ENCODE data around the gene BIRC7.

DNA sequence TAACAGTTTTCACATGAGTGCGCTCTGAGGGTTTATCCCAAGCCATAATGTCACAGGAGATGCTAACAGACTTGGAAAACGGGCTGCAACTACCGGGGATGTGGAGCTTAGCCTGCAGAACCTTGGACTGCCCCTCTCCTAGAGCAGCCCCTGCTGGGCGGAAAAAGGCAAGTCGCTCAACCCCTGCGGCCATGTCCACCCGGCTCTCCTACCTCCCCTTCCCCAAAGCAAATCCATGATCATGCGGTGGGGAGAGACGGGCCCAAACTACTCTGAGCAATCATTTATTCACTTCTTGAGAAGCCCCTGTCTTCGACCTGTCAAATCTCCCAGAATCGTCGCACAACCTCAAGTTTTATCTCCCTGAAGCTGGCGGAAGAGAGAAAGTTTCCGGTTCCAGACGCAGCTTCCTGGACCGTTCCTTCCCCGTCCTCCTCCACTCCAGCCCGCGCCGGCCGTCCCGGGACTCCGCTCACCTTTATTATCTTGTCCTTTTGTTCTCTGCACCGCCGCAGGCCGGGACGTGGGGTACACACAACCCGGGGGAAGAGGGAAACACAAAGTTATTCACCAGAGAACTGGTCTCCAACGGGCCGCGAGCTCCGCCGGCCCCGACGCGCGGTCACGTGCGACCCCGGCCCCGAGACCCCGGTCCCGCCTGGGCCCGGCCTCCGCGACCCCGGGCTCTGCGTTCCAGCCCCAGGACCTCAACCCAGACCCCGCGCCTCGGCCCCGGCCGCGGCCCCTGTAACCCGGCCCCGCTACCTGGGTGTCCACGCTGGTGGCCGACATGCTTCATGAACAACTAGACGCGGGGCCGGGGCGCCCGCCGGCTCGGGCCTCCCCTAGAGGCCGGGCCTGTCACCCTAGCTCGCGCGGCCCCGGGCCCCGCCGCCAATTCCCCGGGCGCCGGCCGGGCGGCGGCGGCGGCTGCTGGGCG, 20.3 kb upstream of the BIRC7 start:
- TF ChIP-seq, protein P1, sequence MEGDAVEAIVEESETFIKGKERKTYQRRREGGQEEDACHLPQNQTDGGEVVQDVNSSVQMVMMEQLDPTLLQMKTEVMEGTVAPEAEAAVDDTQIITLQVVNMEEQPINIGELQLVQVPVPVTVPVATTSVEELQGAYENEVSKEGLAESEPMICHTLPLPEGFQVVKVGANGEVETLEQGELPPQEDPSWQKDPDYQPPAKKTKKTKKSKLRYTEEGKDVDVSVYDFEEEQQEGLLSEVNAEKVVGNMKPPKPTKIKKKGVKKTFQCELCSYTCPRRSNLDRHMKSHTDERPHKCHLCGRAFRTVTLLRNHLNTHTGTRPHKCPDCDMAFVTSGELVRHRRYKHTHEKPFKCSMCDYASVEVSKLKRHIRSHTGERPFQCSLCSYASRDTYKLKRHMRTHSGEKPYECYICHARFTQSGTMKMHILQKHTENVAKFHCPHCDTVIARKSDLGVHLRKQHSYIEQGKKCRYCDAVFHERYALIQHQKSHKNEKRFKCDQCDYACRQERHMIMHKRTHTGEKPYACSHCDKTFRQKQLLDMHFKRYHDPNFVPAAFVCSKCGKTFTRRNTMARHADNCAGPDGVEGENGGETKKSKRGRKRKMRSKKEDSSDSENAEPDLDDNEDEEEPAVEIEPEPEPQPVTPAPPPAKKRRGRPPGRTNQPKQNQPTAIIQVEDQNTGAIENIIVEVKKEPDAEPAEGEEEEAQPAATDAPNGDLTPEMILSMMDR (conservative IDR thresholded peaks at IDR 0.05), result peak; percentile 70
- peak; percentile 93 for TF ChIP-seq ZFX (IDR thresholded peaks at IDR 0.05)
